SK-N-SH (cell line): ENCODE measurements around the gene SHF. TPM values are rescaled to one million over a fixed set of nuclear protein-coding genes. Genes with fewer than 3 reads are reported as not detected.

Source experiments
- CTCF ChIA-PET: fragments of 300-600, 350-600 bp; formaldehyde crosslinking; extraction: SDS; loops from one replicate; lab custom pipeline; 2021; lab: Yijun Ruan, JAX
- POLR2A ChIA-PET: fragments of 350-600 bp; sonication (Branson Sonifier 250); formaldehyde crosslinking; extraction: SDS; loops from one replicate; lab custom pipeline; 2020; ENCODE audit warnings: antibody characterized with exemption, inconsistent platforms; lab: Yijun Ruan, JAX
- DNase-seq: peaks from one replicate; pipeline ENCODE4 v3.0.0; 2012
- H2AFZ ChIP-seq: fragments of 200-600 bp; sonication (generic); 2 replicates; pipeline ENCODE4 v1.8.1; 2016; ENCODE audit warnings: antibody characterized with exemption, mild to moderate bottlenecking, low read depth
- H3F3A ChIP-seq: fragments of 200-600 bp; sonication (generic); replicated peaks from 2 replicates; pipeline ENCODE3; 2016; ENCODE audit warnings: antibody characterized with exemption, mild to moderate bottlenecking; ENCODE audit not compliant: insufficient read depth
- H3K27ac ChIP-seq, 2 experiments: fragments of 200-500 bp in 1 of 2; fragments of 200-600 bp in 1 of 2; sonication (Bioruptor generic) in 1 of 2; sonication (generic), shearing (Covaris generic) in 1 of 2; 2 replicates each; pipeline versions ENCODE4 v1.5.1 to v1.6.1; 2014 to 2016; ENCODE audit warnings: low read depth in 2 of 2, inconsistent platforms in 1 of 2, low read length in 1 of 2, mild to moderate bottlenecking in 1 of 2, mixed read lengths in 1 of 2
- H3K27me3 ChIP-seq: fragments of 200-600 bp; sonication (generic), shearing (Covaris generic); 2 replicates; pipeline ENCODE4 v1.6.1; 2016; ENCODE audit warnings: mixed run types; ENCODE audit not compliant: insufficient read depth
- H3K36me3 ChIP-seq, 2 experiments: fragments of 200-500 bp in 1 of 2; fragments of 200-600 bp in 1 of 2; sonication (Bioruptor generic) in 1 of 2; sonication (generic) in 1 of 2; replicated peaks in 1 of 2; 2 replicates each; pipeline versions ENCODE3 to v1.5.1; 2014 to 2016; ENCODE audit warnings: low read length in 1 of 2, mild to moderate bottlenecking in 1 of 2; ENCODE audit not compliant: insufficient read depth in 2 of 2, control insufficient read depth in 1 of 2
- H3K4me1 ChIP-seq, 2 experiments: fragments of 200-500 bp in 1 of 2; fragments of 200-600 bp in 1 of 2; sonication (Bioruptor generic) in 1 of 2; sonication (generic), shearing (Covaris generic) in 1 of 2; 2 replicates each; pipeline versions ENCODE4 v1.5.1 to v1.6.1; 2014 to 2016; ENCODE audit warnings: low read depth in 1 of 2, low read length in 1 of 2, mixed run types in 1 of 2; ENCODE audit not compliant: insufficient read depth in 2 of 2, control insufficient read depth in 1 of 2
- H3K4me2 ChIP-seq: fragments of 200-600 bp; sonication (generic), shearing (Covaris generic); 2 replicates; pipeline ENCODE4 v1.6.1; 2017; ENCODE audit warnings: mixed run types
- H3K4me3 ChIP-seq, 2 experiments: fragments of 200-500 bp in 1 of 2; fragments of 200-600 bp in 1 of 2; sonication (Bioruptor generic) in 1 of 2; sonication (generic), shearing (Covaris generic) in 1 of 2; 2 replicates each; pipeline versions ENCODE4 v1.5.1 to v1.8.1; 2014 to 2016; ENCODE audit warnings: low read depth in 2 of 2, inconsistent platforms in 1 of 2, low read length in 1 of 2, mild to moderate bottlenecking in 1 of 2, mixed read lengths in 1 of 2, moderate library complexity in 1 of 2
- H3K79me2 ChIP-seq: fragments of 200-600 bp; sonication (generic); 2 replicates; pipeline ENCODE4 v1.8.1; 2017; ENCODE audit warnings: mild to moderate bottlenecking; ENCODE audit not compliant: insufficient read depth
- H3K9ac ChIP-seq: fragments of 200-600 bp; sonication (generic); 2 replicates; pipeline ENCODE4 v1.6.1; 2017; ENCODE audit warnings: mixed run types
- H3K9me2 ChIP-seq: fragments of 200-600 bp; sonication (generic); 2 replicates; pipeline ENCODE4 v1.6.1; 2017; ENCODE audit warnings: mixed run types
- H3K9me3 ChIP-seq: fragments of 200-600 bp; sonication (generic); 2 replicates; pipeline ENCODE4 v1.6.1; 2017; ENCODE audit warnings: mixed run types, mild to moderate bottlenecking, moderate library complexity
- H4K20me1 ChIP-seq: fragments of 200-600 bp; sonication (generic); 2 replicates; pipeline ENCODE4 v1.6.1; 2017; ENCODE audit warnings: mild to moderate bottlenecking, mixed run types; ENCODE audit not compliant: insufficient read depth
- JUND ChIP-seq: IDR thresholded peaks from 2 replicates; pipeline ENCODE4 v1.4.0; 2012
- MEF2A ChIP-seq: IDR thresholded peaks from 2 replicates; pipeline ENCODE4 v1.4.0; 2012; ENCODE audit warnings: low read depth, borderline replicate concordance
- TAF1 ChIP-seq: IDR thresholded peaks from 2 replicates; pipeline ENCODE4 v1.6.1; 2012; ENCODE audit warnings: low read depth, mild to moderate bottlenecking, low read length, moderate library complexity, borderline replicate concordance
- TCF12 ChIP-seq: IDR thresholded peaks from 2 replicates; pipeline ENCODE4 v1.4.0; 2012
- WGBS: methylation state at CpG from one replicate; pipeline ENCODE4 v1.1.6; 2017; ENCODE audit warnings: low lambda C conversion rate; 5-methylcytosine and 5-hydroxymethylcytosine counted together
- polyA plus RNA-seq, 3 experiments: library from polyadenylated mRNA; depleted of rRNA; stranded (reverse); fragments of >200 nt; gene quantifications; 2 replicates each; pipeline ENCODE4 v1.2.3, GENCODE V29; 2012
- TF ChIP-seq, protein P1 (sequence below): IDR thresholded peaks from 2 replicates; pipeline ENCODE4; 2012

Gene SHF
- polyA plus RNA-seq, 1 of the 3 experiments (the other 2 are of a cell fraction), result 5.5 TPM

DNA sequence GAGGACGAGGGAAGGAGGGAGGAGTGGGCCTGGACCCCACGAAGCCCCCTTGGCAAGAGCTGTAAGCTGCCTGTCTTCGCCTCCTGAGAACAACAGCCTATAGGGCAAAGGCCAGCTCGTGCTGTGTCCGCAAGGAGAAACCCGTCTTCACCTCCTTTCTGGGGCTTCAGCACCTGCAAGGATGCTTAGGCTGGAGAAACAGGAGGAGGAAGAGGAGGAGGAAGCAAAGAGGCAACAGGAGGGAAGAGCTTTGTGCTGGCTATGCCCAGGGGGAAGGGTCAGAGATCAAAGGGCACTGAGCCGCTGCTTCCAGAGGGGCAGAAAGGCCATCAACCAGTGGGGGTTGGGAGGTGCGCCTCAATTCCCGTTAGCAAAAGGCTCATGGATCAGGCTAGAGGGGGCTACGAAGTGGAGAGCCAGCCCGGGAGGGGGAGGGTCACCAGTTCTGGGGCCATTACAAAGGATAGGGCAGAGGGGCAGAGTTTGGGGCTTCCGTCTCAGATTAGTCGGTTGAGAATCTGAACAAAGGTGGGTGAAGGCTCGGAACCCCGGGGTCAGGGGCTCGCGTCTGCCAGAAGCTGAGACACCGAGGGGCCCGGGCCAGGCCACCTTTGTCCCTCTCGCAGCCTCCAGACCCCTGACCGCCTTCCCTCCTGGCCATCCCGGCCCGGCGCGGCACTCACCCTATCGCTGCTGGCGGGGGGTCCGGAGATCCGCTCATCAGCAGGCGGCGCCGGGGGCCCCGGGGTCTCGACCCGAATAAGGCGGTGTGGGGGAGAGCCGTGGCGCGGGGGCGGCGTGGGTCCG, 792 bp downstream of the SHF start:
- Histone ChIP-seq H3K4me1 (peaks cover 18 to 51% of the 10 kb centered on the region in 2 experiments; a peak in 3 of 4 replicates), H4K20me1 (no peaks in the 10 kb centered on the region), H3K9me3 (no peaks in the 10 kb centered on the region), H3F3A (peaks cover 7% of the 10 kb centered on the region), H3K9me2 (no peaks in the 10 kb centered on the region), H3K27ac (peak overlapping the region in 1 of 2 experiments; percentile 87; a peak in 2 of 4 replicates), H3K4me2 (peak overlapping the region; percentile 81), H3K4me3 (peak overlapping the region; percentile 68 to 74), H3K27me3 (no peaks in the 10 kb centered on the region; the same call in 1 of the 2 replicates), H3K79me2 (no peaks in the 10 kb centered on the region), H3K36me3 (no peaks in the 10 kb centered on the region), H3K9ac (peak overlapping the region; percentile 52; the same call in 1 of the 2 replicates), H2AFZ (peak overlapping the region; percentile 22; the same call in 1 of the 2 replicates)
- POLR2A ChIA-PET, result interaction anchor here (0.6 to 6.4 kb wide), 8 partner anchors 12 to 66 kb away, joined by 3 to 97 read pairs (median 6); no protein-coding TSS in a partner anchor
- no peak for TF ChIP-seq MEF2A
- no peak for TF ChIP-seq TCF12
- CTCF ChIA-PET, result interaction anchor here (0.7 to 5.3 kb wide), 11 partner anchors 9 to 271 kb away, joined by 3 to 41 read pairs (median 6); partner anchors contain the start of gene GATM
- 29% methylated on average over 22 of the region's 42 CpGs for WGBS
- peak; percentile 73 for DNase-seq

DNA sequence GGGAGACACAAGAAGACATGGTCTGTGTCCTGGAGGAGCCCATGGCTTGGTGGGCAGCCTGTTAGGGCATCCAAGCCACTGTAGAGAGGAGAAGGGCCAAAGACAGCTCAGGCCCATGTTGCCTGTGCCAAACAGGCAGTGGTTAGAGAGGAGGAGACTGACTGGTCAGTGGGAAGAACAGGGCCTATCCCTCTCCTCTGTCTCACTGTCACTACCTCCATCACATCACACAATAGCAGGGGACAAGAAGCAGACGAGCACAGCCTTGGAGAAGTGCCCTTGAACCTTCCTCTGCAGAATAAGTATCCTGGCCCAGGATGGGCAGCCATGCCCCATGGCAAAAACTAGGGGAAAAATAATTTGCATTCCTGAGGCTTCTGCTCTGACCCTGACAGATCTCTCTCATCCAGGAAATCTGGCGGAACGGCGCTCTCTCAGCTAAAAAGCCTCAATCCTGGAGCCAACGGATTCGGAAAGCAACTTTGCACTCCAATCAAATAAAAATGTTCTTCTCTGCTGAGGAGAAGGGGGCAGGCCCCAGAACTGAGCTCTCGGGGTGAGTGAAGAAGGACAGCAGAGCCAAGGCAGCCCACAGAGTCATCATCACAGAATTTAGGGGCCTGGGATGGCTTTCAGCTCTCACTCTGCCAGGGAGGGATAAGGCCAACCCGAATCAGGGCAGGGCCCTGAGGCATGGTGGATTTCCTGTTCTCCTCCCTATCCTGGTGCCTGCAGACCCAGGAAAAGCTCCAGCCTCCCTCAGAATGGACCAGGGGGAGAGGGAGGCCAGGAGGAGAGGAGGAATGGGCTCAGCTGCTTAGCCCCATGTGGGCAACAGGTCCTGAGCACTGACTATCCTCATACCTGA, 1.6 kb downstream of the SHF start:
- no peaks in the 10 kb centered on the region for H4K20me1 ChIP-seq
- peak; percentile 68 for DNase-seq
- H3K4me2 ChIP-seq, result peak overlapping the region; percentile 81
- H3K4me3 ChIP-seq, result peak overlapping the region; percentile 68 to 74; a peak in 3 of 4 replicates
- no peaks in the 10 kb centered on the region for H3K9me2 ChIP-seq
- H3K4me1 ChIP-seq, result peaks cover 18 to 59% of the 10 kb centered on the region in 2 experiments; a peak in 3 of 4 replicates
- 59% methylated on average over 8 of the region's 8 CpGs for WGBS
- H3K27ac ChIP-seq, result peak overlapping the region; percentile 9 to 87; a peak in 2 of 4 replicates
- H3K79me2 ChIP-seq, result no peaks in the 10 kb centered on the region
- H3K27me3 ChIP-seq, result no peaks in the 10 kb centered on the region; the same call in 1 of the 2 replicates
- no peak overlapping the region for H3K9ac ChIP-seq
- H3K9me3 ChIP-seq, result no peaks in the 10 kb centered on the region
- ChIA-PET CTCF (interaction anchor here (0.7 to 5.3 kb wide), 12 partner anchors 8 to 272 kb away, joined by 3 to 41 read pairs (median 4); partner anchors contain the start of gene GATM), POLR2A (interaction anchor here (0.6 to 6.4 kb wide), 7 partner anchors 13 to 708 kb away, joined by 3 to 97 read pairs (median 5); no protein-coding TSS in a partner anchor)
- TF ChIP-seq TAF1 (no peak), JUND (no peak)
- TF ChIP-seq, protein P1, sequence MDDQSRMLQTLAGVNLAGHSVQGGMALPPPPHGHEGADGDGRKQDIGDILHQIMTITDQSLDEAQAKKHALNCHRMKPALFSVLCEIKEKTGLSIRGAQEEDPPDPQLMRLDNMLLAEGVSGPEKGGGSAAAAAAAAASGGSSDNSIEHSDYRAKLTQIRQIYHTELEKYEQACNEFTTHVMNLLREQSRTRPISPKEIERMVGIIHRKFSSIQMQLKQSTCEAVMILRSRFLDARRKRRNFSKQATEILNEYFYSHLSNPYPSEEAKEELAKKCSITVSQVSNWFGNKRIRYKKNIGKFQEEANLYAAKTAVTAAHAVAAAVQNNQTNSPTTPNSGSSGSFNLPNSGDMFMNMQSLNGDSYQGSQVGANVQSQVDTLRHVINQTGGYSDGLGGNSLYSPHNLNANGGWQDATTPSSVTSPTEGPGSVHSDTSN, result no peak
- H2AFZ ChIP-seq, result no peak overlapping the region
- peaks cover 7% of the 10 kb centered on the region for H3F3A ChIP-seq
- no peaks in the 10 kb centered on the region for H3K36me3 ChIP-seq
